Liver (tissue), 9 donors: ENCODE data around the gene KCNT1. TPM values are rescaled to one million over a fixed set of nuclear protein-coding genes. Genes with fewer than 3 reads are reported as not detected.

Source experiments
- DNase-seq: peaks from one replicate; pipeline ENCODE4 v3.0.0-alpha.2; 2017; ENCODE audit warnings: low spot score
- H3K27ac ChIP-seq, 2 donors: one replicate each; pipeline ENCODE4 v1.7.0; 2013; ENCODE audit warnings: inconsistent platforms in 2 of 2, low read length in 2 of 2, control low read depth in 1 of 2, low read depth in 1 of 2, mild to moderate bottlenecking in 1 of 2
- H3K27me3 ChIP-seq, 4 donors: one replicate each; pipeline versions ENCODE4 v1.6.1 to v1.7.0; 2013; ENCODE audit warnings: low read length in 3 of 4, inconsistent platforms in 1 of 4, mild to moderate bottlenecking in 1 of 4, moderate library complexity in 1 of 4; ENCODE audit not compliant: control insufficient read depth in 4 of 4, insufficient read depth in 4 of 4
- H3K36me3 ChIP-seq, 4 donors: one replicate each; pipeline versions ENCODE4 v1.6.1 to v1.7.0; 2013; ENCODE audit warnings: low read length in 3 of 4, mild to moderate bottlenecking in 3 of 4, low read depth in 1 of 4, moderate library complexity in 1 of 4; ENCODE audit not compliant: control insufficient read depth in 4 of 4, insufficient read depth in 3 of 4
- H3K4me1 ChIP-seq, 4 donors: one replicate each; pipeline versions ENCODE4 v1.6.1 to v1.7.0; 2013; ENCODE audit warnings: low read length in 3 of 4, mild to moderate bottlenecking in 3 of 4, moderate library complexity in 1 of 4; ENCODE audit not compliant: control insufficient read depth in 4 of 4, insufficient read depth in 4 of 4
- H3K4me3 ChIP-seq, 3 donors: one replicate each; pipeline versions ENCODE4 v1.6.1 to v1.7.0; 2013; ENCODE audit warnings: low read length in 3 of 3, control low read depth in 1 of 3, low read depth in 1 of 3, mild to moderate bottlenecking in 1 of 3
- H3K9ac ChIP-seq, 2 donors: one replicate each; pipeline ENCODE4 v1.7.0; 2013; ENCODE audit warnings: low read length in 2 of 2, mild to moderate bottlenecking in 2 of 2, moderate library complexity in 2 of 2, control low read depth in 1 of 2, low read depth in 1 of 2
- H3K9me3 ChIP-seq, 4 donors: one replicate each; pipeline versions ENCODE4 v1.6.1 to v1.7.0; 2013; ENCODE audit warnings: low read length in 3 of 4; ENCODE audit not compliant: control insufficient read depth in 4 of 4
- CTCF ChIP-seq: fragments of 150-350 bp; IDR thresholded peaks from 2 replicates; pipeline ENCODE4 v1.5.1; 2017; ENCODE audit warnings: improper control_type of control experiment, low read depth, low read length; ENCODE audit not compliant: missing input control
- EGR1 ChIP-seq, 2 donors: IDR thresholded peaks; 2 replicates each; pipeline ENCODE4 v1.6.1; 2016 to 2018; ENCODE audit warnings: antibody characterized with exemption in 2 of 2, low read depth in 2 of 2
- FOXA1 ChIP-seq: IDR thresholded peaks from 2 replicates; pipeline ENCODE4 v1.6.1; 2016; ENCODE audit warnings: antibody characterized with exemption
- FOXA2 ChIP-seq: IDR thresholded peaks from 2 replicates; pipeline ENCODE4 v1.6.1; 2016; ENCODE audit warnings: antibody characterized with exemption
- GABPA ChIP-seq, 2 donors: IDR thresholded peaks in 1 of 2; conservative IDR thresholded peaks in 1 of 2; 2 replicates each; pipeline ENCODE4 v1.6.1; 2016; ENCODE audit warnings: antibody characterized with exemption in 2 of 2, mild to moderate bottlenecking in 1 of 2, moderate library complexity in 1 of 2
- HNF4A ChIP-seq, 2 donors: conservative IDR thresholded peaks; 2 replicates each; pipeline ENCODE4 v1.6.1; 2016; ENCODE audit warnings: antibody characterized with exemption in 2 of 2, mild to moderate bottlenecking in 2 of 2
- HNF4G ChIP-seq: IDR thresholded peaks from 2 replicates; pipeline ENCODE4 v1.6.1; 2016; ENCODE audit warnings: antibody characterized with exemption
- JUND ChIP-seq, 2 donors: IDR thresholded peaks; 2 replicates each; pipeline ENCODE4 v1.6.1; 2016; ENCODE audit warnings: antibody characterized with exemption in 2 of 2
- MAX ChIP-seq: IDR thresholded peaks from 2 replicates; pipeline ENCODE4 v1.6.1; 2016; ENCODE audit warnings: antibody characterized with exemption
- NR2F2 ChIP-seq: IDR thresholded peaks from 2 replicates; pipeline ENCODE4 v1.6.1; 2016; ENCODE audit warnings: antibody characterized with exemption
- RAD21 ChIP-seq, 2 donors: IDR thresholded peaks; 2 replicates each; pipeline ENCODE4 v1.6.1; 2016; ENCODE audit warnings: antibody characterized with exemption in 2 of 2, mild to moderate bottlenecking in 2 of 2
- RXRA ChIP-seq, 2 donors: IDR thresholded peaks; 2 replicates each; pipeline ENCODE4 v1.6.1; 2017 to 2018; ENCODE audit warnings: antibody characterized with exemption in 2 of 2, mild to moderate bottlenecking in 1 of 2
- SP1 ChIP-seq: IDR thresholded peaks from 2 replicates; pipeline ENCODE4 v1.6.1; 2018; ENCODE audit warnings: antibody characterized with exemption, mild to moderate bottlenecking
- YY1 ChIP-seq: IDR thresholded peaks from 2 replicates; pipeline ENCODE4 v1.6.1; 2016; ENCODE audit warnings: antibody characterized with exemption, mild to moderate bottlenecking
- WGBS: extraction: QIAGEN DNeasy Blood & Tissue Kit; methylation state at CpG from one replicate; pipeline ENCODE4 v1.1.7; 2013; 5-methylcytosine and 5-hydroxymethylcytosine counted together
- polyA plus RNA-seq, 2 donors: library from polyadenylated mRNA; stranded (reverse) in 1 of 2; unstranded in 1 of 2; fragments of 200-250 nt in 1 of 2; fragments of >200 nt in 1 of 2; fragmentation: Nextera tagmentation in 1 of 2; extraction: Ambion mirVana in 1 of 2; gene quantifications; one replicate each; pipeline versions ENCODE4 v1.2.1 to v1.2.3, GENCODE V29; 2013 to 2015
- total RNA-seq, 2 donors: library from RNA; depleted of rRNA; stranded (reverse); fragments of >200 nt; gene quantifications; one replicate each; pipeline ENCODE4 v1.2.3, GENCODE V29; 2014
- TF ChIP-seq, protein P1 (sequence below): IDR thresholded peaks from 2 replicates; pipeline ENCODE4 v1.6.1; 2016; ENCODE audit warnings: antibody characterized with exemption, mild to moderate bottlenecking
- donor health status: healthy.
- donor health status: healthy.
- donor health status: healthy.
- donor health status: healthy.
- donor health status: healthy.

KCNT1 gene
- total and polyA plus RNA-seq, 4 donors = 0.08 TPM; not detected in 2

DNA sequence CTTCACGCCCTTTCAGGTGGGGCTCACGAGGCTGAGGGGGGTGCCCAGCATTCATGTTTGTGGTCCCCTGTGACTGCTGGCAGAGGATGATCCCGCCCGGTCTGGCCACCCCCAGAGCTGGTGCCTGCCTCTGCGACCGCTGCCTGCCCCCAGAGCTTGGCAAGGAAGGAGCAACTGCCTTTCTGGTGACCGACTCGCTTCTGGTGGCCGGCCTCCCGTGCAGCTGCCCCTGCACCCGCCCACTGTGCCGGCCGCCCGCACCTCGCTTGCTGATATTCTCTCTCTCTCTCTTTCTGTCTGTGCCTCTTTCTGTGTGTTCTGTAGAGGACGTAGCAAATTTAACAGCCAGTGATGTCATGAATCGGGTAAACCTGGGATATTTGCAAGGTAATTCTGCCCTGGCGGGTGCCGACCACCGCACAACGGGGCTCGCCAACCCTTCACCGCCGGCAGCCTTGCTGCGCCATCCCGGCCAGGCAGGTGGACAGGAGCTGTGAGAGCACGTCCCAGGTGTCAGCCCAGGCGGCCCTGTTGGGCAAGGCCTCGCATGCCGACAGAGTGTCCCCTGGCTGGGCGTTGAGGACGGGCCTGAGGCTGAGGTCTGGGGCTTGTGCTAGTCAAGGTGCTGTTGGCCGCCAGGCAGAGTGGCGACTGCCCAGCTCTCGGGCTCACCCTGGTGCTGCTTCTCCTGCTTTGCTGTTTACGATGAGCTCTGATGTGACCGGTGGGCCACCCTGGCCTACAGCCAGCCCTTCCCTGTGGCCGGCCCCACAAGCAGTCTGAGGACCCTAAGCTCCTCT, 86.0 kb downstream of the KCNT1 start (continued):
- no peak for TF ChIP-seq SP1

DNA sequence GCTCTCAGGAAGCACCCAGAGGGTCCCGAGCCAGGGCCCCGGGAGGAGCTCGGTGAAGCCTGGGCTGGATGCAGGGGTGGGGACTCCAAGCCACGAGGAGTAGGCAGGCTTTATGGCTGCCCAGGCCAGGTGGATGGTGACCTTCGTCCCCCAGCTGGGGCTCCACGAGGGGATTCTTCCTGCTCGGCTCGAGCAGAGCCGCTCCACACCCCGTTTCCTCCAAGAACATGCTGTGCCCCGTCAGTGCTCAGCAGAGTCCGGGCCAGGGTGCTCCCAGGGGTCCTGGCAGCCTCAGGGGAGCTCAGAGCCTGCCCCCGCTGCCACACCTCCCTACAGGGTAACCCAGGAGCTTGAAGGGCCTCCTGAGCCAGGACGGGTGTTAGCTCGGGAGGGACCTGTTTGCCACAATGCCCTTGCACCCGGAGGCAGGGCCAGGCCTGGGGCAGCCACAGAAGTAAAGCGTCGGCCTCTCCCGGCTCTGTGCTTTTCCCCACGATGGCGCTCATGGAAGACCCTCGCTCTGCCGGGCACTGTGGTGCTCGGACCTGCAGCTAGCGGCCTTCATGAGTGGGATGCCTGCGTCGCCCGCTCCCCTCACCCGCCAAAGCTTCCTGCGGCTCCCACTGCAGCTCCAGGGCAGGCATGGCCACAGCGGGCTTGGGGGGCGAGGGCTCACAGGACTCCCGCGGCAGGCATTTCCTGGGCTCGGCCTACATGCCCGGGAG, 86.8 kb downstream of the KCNT1 start:
- WGBS = 76% methylated on average over 36 of the region's 36 CpGs
- TF ChIP-seq NR2F2 = no peak
- TF ChIP-seq RAD21 (IDR thresholded peaks at IDR 0.05) = no peak
- no peak for TF ChIP-seq FOXA1
- no peaks in the 10 kb centered on the region for H3K4me1 ChIP-seq
- no peaks in the 10 kb centered on the region for H3K36me3 ChIP-seq
- no peaks in the 10 kb centered on the region for H3K9me3 ChIP-seq
- no peak overlapping the region for H3K27ac ChIP-seq
- no peak for DNase-seq
- no peak overlapping the region for H3K9ac ChIP-seq
- no peaks in the 10 kb centered on the region for H3K27me3 ChIP-seq
- no peak overlapping the region for H3K4me3 ChIP-seq

GRCh38 chr9:135789838-135790291, 87.9 kb downstream of the KCNT1 start:
- Histone ChIP-seq H3K4me1 (no peaks in the 10 kb centered on the region), H3K9me3 (no peaks in the 10 kb centered on the region), H3K27ac (no peak overlapping the region), H3K27me3 (no peaks in the 10 kb centered on the region), H3K36me3 (no peaks in the 10 kb centered on the region), H3K9ac (no peak overlapping the region), H3K4me3 (no peak overlapping the region)
- WGBS = 90% methylated on average over 13 of the region's 13 CpGs
- no peak for DNase-seq
- TF ChIP-seq HNF4G = no peak
- no peak for TF ChIP-seq FOXA2
- TF ChIP-seq GABPA (IDR thresholded peaks at IDR 0.05 in 1 of 2, conservative IDR thresholded peaks at IDR 0.05 in 1 of 2) = no peak
- TF ChIP-seq CTCF = no peak
- TF ChIP-seq, protein P1, sequence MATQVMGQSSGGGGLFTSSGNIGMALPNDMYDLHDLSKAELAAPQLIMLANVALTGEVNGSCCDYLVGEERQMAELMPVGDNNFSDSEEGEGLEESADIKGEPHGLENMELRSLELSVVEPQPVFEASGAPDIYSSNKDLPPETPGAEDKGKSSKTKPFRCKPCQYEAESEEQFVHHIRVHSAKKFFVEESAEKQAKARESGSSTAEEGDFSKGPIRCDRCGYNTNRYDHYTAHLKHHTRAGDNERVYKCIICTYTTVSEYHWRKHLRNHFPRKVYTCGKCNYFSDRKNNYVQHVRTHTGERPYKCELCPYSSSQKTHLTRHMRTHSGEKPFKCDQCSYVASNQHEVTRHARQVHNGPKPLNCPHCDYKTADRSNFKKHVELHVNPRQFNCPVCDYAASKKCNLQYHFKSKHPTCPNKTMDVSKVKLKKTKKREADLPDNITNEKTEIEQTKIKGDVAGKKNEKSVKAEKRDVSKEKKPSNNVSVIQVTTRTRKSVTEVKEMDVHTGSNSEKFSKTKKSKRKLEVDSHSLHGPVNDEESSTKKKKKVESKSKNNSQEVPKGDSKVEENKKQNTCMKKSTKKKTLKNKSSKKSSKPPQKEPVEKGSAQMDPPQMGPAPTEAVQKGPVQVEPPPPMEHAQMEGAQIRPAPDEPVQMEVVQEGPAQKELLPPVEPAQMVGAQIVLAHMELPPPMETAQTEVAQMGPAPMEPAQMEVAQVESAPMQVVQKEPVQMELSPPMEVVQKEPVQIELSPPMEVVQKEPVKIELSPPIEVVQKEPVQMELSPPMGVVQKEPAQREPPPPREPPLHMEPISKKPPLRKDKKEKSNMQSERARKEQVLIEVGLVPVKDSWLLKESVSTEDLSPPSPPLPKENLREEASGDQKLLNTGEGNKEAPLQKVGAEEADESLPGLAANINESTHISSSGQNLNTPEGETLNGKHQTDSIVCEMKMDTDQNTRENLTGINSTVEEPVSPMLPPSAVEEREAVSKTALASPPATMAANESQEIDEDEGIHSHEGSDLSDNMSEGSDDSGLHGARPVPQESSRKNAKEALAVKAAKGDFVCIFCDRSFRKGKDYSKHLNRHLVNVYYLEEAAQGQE = no peak
- no peak for TF ChIP-seq MAX
- no peak for TF ChIP-seq EGR1 (IDR thresholded peaks at IDR 0.05; ENCODE audit: low read depth in 2 of 2)
- no peak for TF ChIP-seq YY1
- no peak for TF ChIP-seq SP1
- no peak for TF ChIP-seq RXRA (IDR thresholded peaks at IDR 0.05)
- TF ChIP-seq HNF4A (conservative IDR thresholded peaks at IDR 0.05) = no peak
- TF ChIP-seq JUND (IDR thresholded peaks at IDR 0.05) = no peak
- TF ChIP-seq RAD21 (IDR thresholded peaks at IDR 0.05) = no peak
- no peak for TF ChIP-seq FOXA1
